ENCODE data around the gene PDSS2.

PDSS2 gene

DNA sequence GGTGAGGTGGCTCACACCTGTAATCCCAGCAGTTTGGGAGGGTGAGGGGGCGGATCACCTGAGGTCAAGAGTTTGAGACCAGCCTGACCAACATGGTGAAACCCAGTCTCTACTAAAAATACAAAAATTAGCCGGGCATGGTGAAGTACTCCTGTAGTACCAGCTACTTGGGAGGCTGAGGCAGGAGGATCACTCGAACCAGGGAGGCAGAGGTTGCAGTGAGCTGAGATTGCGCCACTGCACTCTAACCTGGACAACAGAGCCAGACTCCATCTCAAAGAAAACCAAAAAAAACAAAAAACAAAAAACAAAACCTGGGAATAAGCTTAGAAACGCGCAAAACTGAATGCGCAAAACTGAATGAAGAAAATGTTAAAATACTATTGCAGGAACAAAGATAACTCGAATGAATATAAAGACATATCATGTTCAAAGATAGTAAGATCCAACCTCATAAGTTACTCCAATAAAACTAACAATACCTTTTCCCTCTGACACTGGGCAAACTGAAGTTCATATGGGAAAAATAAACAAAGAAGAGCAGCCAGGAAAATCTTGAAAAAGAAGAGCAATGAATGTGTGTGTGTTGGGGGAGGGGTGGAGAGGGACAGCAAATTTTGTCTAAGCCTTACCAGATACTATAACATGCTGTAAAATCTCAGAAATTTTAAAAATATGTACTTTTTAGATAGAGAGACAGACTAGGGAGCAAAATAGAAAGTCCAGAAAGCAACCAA, 243.0 kb downstream of the PDSS2 start:
- Histone ChIP-seq H3K27me3 (ENCODE audit: insufficient read depth, low read depth) (no peaks in the 10 kb centered on the region), H3K27ac (no peak overlapping the region), H3K36me3 (ENCODE audit: insufficient read depth) (no peaks in the 10 kb centered on the region), H3K4me2 (no peak overlapping the region), H3K4me3 (IDR thresholded peaks at IDR 0.05; ENCODE audit: insufficient read depth, low read depth, low read length) (no peak overlapping the region), H3K4me1 (ENCODE audit: low read depth, poor library complexity, severe bottlenecking) (peaks cover 1% of the 10 kb centered on the region), H2AFZ (ENCODE audit: low read depth) (no peak overlapping the region), H3K9ac (no peak overlapping the region), H4K20me1 (ENCODE audit: insufficient read depth) (no peaks in the 10 kb centered on the region), H3K79me2 (ENCODE audit: insufficient read depth, low read depth) (no peaks in the 10 kb centered on the region)
- TF ChIP-seq, protein P1, sequence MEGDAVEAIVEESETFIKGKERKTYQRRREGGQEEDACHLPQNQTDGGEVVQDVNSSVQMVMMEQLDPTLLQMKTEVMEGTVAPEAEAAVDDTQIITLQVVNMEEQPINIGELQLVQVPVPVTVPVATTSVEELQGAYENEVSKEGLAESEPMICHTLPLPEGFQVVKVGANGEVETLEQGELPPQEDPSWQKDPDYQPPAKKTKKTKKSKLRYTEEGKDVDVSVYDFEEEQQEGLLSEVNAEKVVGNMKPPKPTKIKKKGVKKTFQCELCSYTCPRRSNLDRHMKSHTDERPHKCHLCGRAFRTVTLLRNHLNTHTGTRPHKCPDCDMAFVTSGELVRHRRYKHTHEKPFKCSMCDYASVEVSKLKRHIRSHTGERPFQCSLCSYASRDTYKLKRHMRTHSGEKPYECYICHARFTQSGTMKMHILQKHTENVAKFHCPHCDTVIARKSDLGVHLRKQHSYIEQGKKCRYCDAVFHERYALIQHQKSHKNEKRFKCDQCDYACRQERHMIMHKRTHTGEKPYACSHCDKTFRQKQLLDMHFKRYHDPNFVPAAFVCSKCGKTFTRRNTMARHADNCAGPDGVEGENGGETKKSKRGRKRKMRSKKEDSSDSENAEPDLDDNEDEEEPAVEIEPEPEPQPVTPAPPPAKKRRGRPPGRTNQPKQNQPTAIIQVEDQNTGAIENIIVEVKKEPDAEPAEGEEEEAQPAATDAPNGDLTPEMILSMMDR (conservative IDR thresholded peaks at IDR 0.05; ENCODE audit: low read depth, low read length): no peak

DNA sequence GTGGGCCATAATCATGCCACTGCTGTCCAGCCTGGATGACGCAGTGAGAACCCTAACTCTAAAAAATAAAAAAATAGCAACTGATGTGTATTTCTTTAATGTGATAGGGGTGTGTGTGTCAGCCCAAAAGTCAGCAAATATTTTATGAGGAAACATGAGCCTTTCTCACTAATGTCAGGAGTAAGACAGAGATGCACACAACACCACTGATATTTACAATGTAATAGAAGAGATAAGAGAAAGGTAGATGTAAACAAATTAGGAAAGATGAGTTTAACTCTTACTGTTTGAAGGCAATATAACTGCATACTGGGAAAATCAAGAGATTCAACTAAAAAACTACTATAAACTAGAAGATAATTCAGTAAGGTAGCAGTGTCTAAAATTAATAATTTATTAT, 244.0 kb downstream of the PDSS2 start:
- Histone ChIP-seq H3K4me3 (IDR thresholded peaks at IDR 0.05; ENCODE audit: insufficient read depth, low read depth, low read length) (no peak overlapping the region), H3K27me3 (ENCODE audit: insufficient read depth, low read depth) (no peaks in the 10 kb centered on the region), H3K4me2 (no peak overlapping the region), H3K4me1 (ENCODE audit: low read depth, poor library complexity, severe bottlenecking) (no peaks in the 10 kb centered on the region), H4K20me1 (ENCODE audit: insufficient read depth) (no peaks in the 10 kb centered on the region), H3K79me2 (ENCODE audit: insufficient read depth, low read depth) (no peaks in the 10 kb centered on the region), H2AFZ (ENCODE audit: low read depth) (no peak overlapping the region), H3K27ac (no peak overlapping the region), H3K36me3 (ENCODE audit: insufficient read depth) (no peaks in the 10 kb centered on the region), H3K9ac (no peak overlapping the region)
- TF ChIP-seq, protein P1 (conservative IDR thresholded peaks at IDR 0.05; ENCODE audit: low read depth, low read length): no peak

DNA sequence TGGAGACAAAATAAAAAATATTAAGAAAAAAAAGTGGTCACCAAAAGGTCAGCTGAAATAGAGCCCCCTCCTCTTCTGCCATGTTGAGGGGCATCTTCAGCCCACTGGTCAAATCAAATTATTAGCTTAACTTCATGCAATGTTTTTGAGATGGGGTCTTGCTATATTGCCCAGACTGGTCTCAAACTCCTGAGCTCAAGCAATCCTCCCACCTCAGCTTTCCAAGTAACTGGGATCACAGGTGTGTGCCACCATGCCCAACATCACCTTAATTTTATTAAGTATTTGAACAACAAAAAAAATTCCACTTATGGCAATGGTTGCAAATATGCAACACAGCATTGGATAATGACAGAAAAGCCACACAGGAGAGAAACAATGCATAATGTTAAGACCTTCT, 244.7 kb downstream of the PDSS2 start:
- H3K4me2 ChIP-seq: no peak overlapping the region
- H4K20me1 ChIP-seq (ENCODE audit: insufficient read depth): no peaks in the 10 kb centered on the region
- H3K9ac ChIP-seq: no peak overlapping the region
- TF ChIP-seq, protein P1 (conservative IDR thresholded peaks at IDR 0.05; ENCODE audit: low read depth, low read length): no peak
- no peaks in the 10 kb centered on the region for H3K79me2 ChIP-seq (ENCODE audit: insufficient read depth, low read depth)
- H3K36me3 ChIP-seq (ENCODE audit: insufficient read depth): no peaks in the 10 kb centered on the region
- H3K4me1 ChIP-seq (ENCODE audit: low read depth, poor library complexity, severe bottlenecking): no peaks in the 10 kb centered on the region
- no peaks in the 10 kb centered on the region for H3K27me3 ChIP-seq (ENCODE audit: insufficient read depth, low read depth)
- H3K27ac ChIP-seq: no peak overlapping the region
- H3K4me3 ChIP-seq (IDR thresholded peaks at IDR 0.05; ENCODE audit: insufficient read depth, low read depth, low read length): no peak overlapping the region
- no peak overlapping the region for H2AFZ ChIP-seq (ENCODE audit: low read depth)

DNA sequence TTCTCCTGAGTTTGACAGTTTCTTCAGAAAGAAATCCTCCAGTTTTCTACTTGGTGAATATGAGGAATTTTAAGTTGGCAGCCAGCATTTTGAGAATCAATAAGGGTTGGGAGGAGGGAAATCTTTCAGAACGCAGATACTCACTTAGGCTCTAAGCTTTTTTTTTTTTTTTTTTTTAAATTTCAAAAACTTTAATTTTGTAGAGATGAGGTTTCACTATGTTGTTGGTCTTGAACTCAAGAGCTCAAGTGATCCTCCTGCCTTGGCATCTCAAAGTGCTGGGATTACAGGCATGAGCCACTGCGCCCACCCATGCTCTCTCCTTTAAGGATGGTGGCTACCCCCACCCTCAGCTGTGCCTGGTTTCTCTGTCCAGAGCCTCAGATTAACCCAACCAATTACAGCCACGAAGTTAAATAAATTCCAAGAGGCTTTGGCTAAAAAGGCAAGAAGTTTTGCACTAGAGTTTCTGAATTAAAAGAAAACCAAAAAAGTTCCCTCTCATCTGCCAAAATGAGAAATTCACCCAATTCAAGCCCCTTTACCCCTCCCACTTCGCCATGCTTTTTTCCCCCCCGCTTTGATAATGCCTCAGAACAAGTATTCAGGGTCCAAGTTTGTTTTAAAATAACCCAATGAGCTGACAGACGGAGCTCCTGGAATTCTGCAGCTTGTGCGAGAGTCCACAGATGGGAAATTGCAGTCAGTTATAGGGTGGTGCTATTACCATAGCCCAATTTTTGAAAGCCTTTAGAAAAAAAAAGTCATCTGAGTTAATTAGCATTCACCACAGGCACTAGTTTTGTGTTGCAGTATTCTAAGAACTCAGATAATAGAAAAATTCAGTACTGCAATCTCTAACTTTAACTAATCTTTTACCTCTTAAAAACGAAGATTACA, 249.7 kb downstream of the PDSS2 start:
- no peaks in the 10 kb centered on the region for H3K79me2 ChIP-seq (ENCODE audit: insufficient read depth, low read depth)
- no peak overlapping the region for H3K9ac ChIP-seq
- H3K36me3 ChIP-seq (ENCODE audit: insufficient read depth): no peaks in the 10 kb centered on the region
- no peak overlapping the region for H3K4me2 ChIP-seq
- no peaks in the 10 kb centered on the region for H3K27me3 ChIP-seq (ENCODE audit: insufficient read depth, low read depth)
- H2AFZ ChIP-seq (ENCODE audit: low read depth): no peak overlapping the region
- H3K4me1 ChIP-seq (ENCODE audit: low read depth, poor library complexity, severe bottlenecking): no peaks in the 10 kb centered on the region
- H3K27ac ChIP-seq: no peak overlapping the region
- no peak overlapping the region for H3K4me3 ChIP-seq (IDR thresholded peaks at IDR 0.05; ENCODE audit: insufficient read depth, low read depth, low read length)
- no peaks in the 10 kb centered on the region for H4K20me1 ChIP-seq (ENCODE audit: insufficient read depth)
- TF ChIP-seq, protein P1 (conservative IDR thresholded peaks at IDR 0.05; ENCODE audit: low read depth, low read length): no peak
